ENCODE measurements around the gene PTGER2.

PTGER2 gene

GRCh38 chr14:52286661-52287649 is 27.2 kb upstream of the PTGER2 start:
- Histone ChIP-seq H3K4me3 (ENCODE audit: insufficient read length, low read depth) (no peak overlapping the region), H3K9ac (ENCODE audit: insufficient read length, low read depth) (no peak overlapping the region)
- TF ChIP-seq SUZ12 (IDR thresholded peaks at IDR 0.05; ENCODE audit: extremely low read depth, insufficient read depth, insufficient read length) (no peak), ZNF274 (IDR thresholded peaks at IDR 0.05; ENCODE audit: low read depth, low read length) (no peak), YY1 (IDR thresholded peaks at IDR 0.05; ENCODE audit: insufficient read depth, insufficient read length) (no peak)

GRCh38 chr14:52296378-52296777 is 17.7 kb upstream of the PTGER2 start:
- TF ChIP-seq YY1 (IDR thresholded peaks at IDR 0.05; ENCODE audit: insufficient read depth, insufficient read length) = no peak
- no peak for TF ChIP-seq SUZ12 (IDR thresholded peaks at IDR 0.05; ENCODE audit: extremely low read depth, insufficient read depth, insufficient read length)
- no peak for TF ChIP-seq ZNF274 (IDR thresholded peaks at IDR 0.05; ENCODE audit: low read depth, low read length)
- Histone ChIP-seq H3K4me1 (ENCODE audit: insufficient read depth, insufficient read length) (no peaks in the 10 kb centered on the region), H3K27me3 (ENCODE audit: insufficient read depth, insufficient read length) (no peaks in the 10 kb centered on the region), H3K9ac (ENCODE audit: insufficient read length, low read depth) (no peak overlapping the region), H3K4me3 (ENCODE audit: insufficient read length, low read depth) (no peak overlapping the region), H3K36me3 (ENCODE audit: insufficient read depth, insufficient read length, low read length) (no peaks in the 10 kb centered on the region), H3K9me3 (ENCODE audit: insufficient read depth, low read length) (no peaks in the 10 kb centered on the region)
- no peak for DNase-seq (ENCODE audit: low read depth, low spot score)

More at GRCh38 chr14:52286661-52287649, 27.2 kb upstream of the PTGER2 start:
- H3K4me1 ChIP-seq (ENCODE audit: insufficient read depth, insufficient read length) = no peaks in the 10 kb centered on the region
- H3K36me3 ChIP-seq (ENCODE audit: insufficient read depth, insufficient read length, low read length) = no peaks in the 10 kb centered on the region
- DNase-seq (ENCODE audit: low read depth, low spot score) = no peak
- H3K9me3 ChIP-seq (ENCODE audit: insufficient read depth, low read length) = no peaks in the 10 kb centered on the region
- H3K27me3 ChIP-seq (ENCODE audit: insufficient read depth, insufficient read length) = no peaks in the 10 kb centered on the region

GRCh38 chr14:52298795-52299194 is 15.3 kb upstream of the PTGER2 start:
- Histone ChIP-seq H3K36me3 (ENCODE audit: insufficient read depth, insufficient read length, low read length) (no peaks in the 10 kb centered on the region), H3K9ac (ENCODE audit: insufficient read length, low read depth) (no peak overlapping the region), H3K4me3 (ENCODE audit: insufficient read length, low read depth) (no peak overlapping the region), H3K4me1 (ENCODE audit: insufficient read depth, insufficient read length) (no peaks in the 10 kb centered on the region), H3K9me3 (ENCODE audit: insufficient read depth, low read length) (no peaks in the 10 kb centered on the region), H3K27me3 (ENCODE audit: insufficient read depth, insufficient read length) (no peaks in the 10 kb centered on the region)
- DNase-seq (ENCODE audit: low read depth, low spot score) = no peak
- TF ChIP-seq YY1 (IDR thresholded peaks at IDR 0.05; ENCODE audit: insufficient read depth, insufficient read length) = no peak
- TF ChIP-seq SUZ12 (IDR thresholded peaks at IDR 0.05; ENCODE audit: extremely low read depth, insufficient read depth, insufficient read length) = no peak
- TF ChIP-seq ZNF274 (IDR thresholded peaks at IDR 0.05; ENCODE audit: low read depth, low read length) = no peak

GRCh38 chr14:52299692-52300278 is 14.3 kb upstream of the PTGER2 start:
- Histone ChIP-seq H3K4me1 (ENCODE audit: insufficient read depth, insufficient read length) (no peaks in the 10 kb centered on the region), H3K9ac (ENCODE audit: insufficient read length, low read depth) (no peak overlapping the region), H3K9me3 (ENCODE audit: insufficient read depth, low read length) (no peaks in the 10 kb centered on the region), H3K27me3 (ENCODE audit: insufficient read depth, insufficient read length) (no peaks in the 10 kb centered on the region), H3K4me3 (ENCODE audit: insufficient read length, low read depth) (no peak overlapping the region), H3K36me3 (ENCODE audit: insufficient read depth, insufficient read length, low read length) (no peaks in the 10 kb centered on the region)
- no peak for DNase-seq (ENCODE audit: low read depth, low spot score)
- TF ChIP-seq YY1 (IDR thresholded peaks at IDR 0.05; ENCODE audit: insufficient read depth, insufficient read length) (no peak), SUZ12 (IDR thresholded peaks at IDR 0.05; ENCODE audit: extremely low read depth, insufficient read depth, insufficient read length) (no peak)

GRCh38 chr14:52303236-52303635 is 10.9 kb upstream of the PTGER2 start:
- no peak overlapping the region for H3K9ac ChIP-seq (ENCODE audit: insufficient read length, low read depth)
- H3K27me3 ChIP-seq (ENCODE audit: insufficient read depth, insufficient read length) = no peaks in the 10 kb centered on the region
- no peaks in the 10 kb centered on the region for H3K4me1 ChIP-seq (ENCODE audit: insufficient read depth, insufficient read length)
- no peaks in the 10 kb centered on the region for H3K9me3 ChIP-seq (ENCODE audit: insufficient read depth, low read length)
- no peak for DNase-seq (ENCODE audit: low read depth, low spot score)
- no peak for TF ChIP-seq YY1 (IDR thresholded peaks at IDR 0.05; ENCODE audit: insufficient read depth, insufficient read length)
- no peak for TF ChIP-seq SUZ12 (IDR thresholded peaks at IDR 0.05; ENCODE audit: extremely low read depth, insufficient read depth, insufficient read length)
- TF ChIP-seq ZNF274 (IDR thresholded peaks at IDR 0.05; ENCODE audit: low read depth, low read length) = no peak
- H3K4me3 ChIP-seq (ENCODE audit: insufficient read length, low read depth) = no peak overlapping the region
- H3K36me3 ChIP-seq (ENCODE audit: insufficient read depth, insufficient read length, low read length) = no peaks in the 10 kb centered on the region

GRCh38 chr14:52304248-52304904 is 9.7 kb upstream of the PTGER2 start:
- Histone ChIP-seq H3K9ac (ENCODE audit: insufficient read length, low read depth) (no peak overlapping the region), H3K36me3 (ENCODE audit: insufficient read depth, insufficient read length, low read length) (no peaks in the 10 kb centered on the region), H3K27me3 (ENCODE audit: insufficient read depth, insufficient read length) (no peaks in the 10 kb centered on the region), H3K4me3 (ENCODE audit: insufficient read length, low read depth) (no peak overlapping the region), H3K4me1 (ENCODE audit: insufficient read depth, insufficient read length) (no peaks in the 10 kb centered on the region), H3K9me3 (ENCODE audit: insufficient read depth, low read length) (no peaks in the 10 kb centered on the region)
- DNase-seq (ENCODE audit: low read depth, low spot score) = no peak
- TF ChIP-seq ZNF274 (IDR thresholded peaks at IDR 0.05; ENCODE audit: low read depth, low read length) (no peak), YY1 (IDR thresholded peaks at IDR 0.05; ENCODE audit: insufficient read depth, insufficient read length) (no peak), SUZ12 (IDR thresholded peaks at IDR 0.05; ENCODE audit: extremely low read depth, insufficient read depth, insufficient read length) (no peak)

GRCh38 chr14:52305014-52305413 is 9.1 kb upstream of the PTGER2 start:
- Histone ChIP-seq H3K9me3 (ENCODE audit: insufficient read depth, low read length) (no peaks in the 10 kb centered on the region), H3K36me3 (ENCODE audit: insufficient read depth, insufficient read length, low read length) (no peaks in the 10 kb centered on the region), H3K4me3 (ENCODE audit: insufficient read length, low read depth) (no peak overlapping the region), H3K9ac (ENCODE audit: insufficient read length, low read depth) (no peak overlapping the region), H3K27me3 (ENCODE audit: insufficient read depth, insufficient read length) (no peaks in the 10 kb centered on the region), H3K4me1 (ENCODE audit: insufficient read depth, insufficient read length) (peaks cover 3% of the 10 kb centered on the region)
- TF ChIP-seq SUZ12 (IDR thresholded peaks at IDR 0.05; ENCODE audit: extremely low read depth, insufficient read depth, insufficient read length) (no peak), ZNF274 (IDR thresholded peaks at IDR 0.05; ENCODE audit: low read depth, low read length) (no peak)
- DNase-seq (ENCODE audit: low read depth, low spot score) = no peak

Measured in NT2/D1 (cell line).